DMS114 treated with DMSO at 0.1 percent for 48 hours (cell line): ENCODE results near the gene RPS6KA1.
A peak's percentile ranks its signal among the peaks of the same experiment; 100 is the strongest.
"Not testable (repeated sequence)": the region's sequence is repeated elsewhere in the genome, so short reads cannot be mapped to it uniquely, and the experiment has no call there.

ENCODE experiments used
- DNase-seq: peaks from one replicate; lab custom pipeline; 2025; ENCODE audit not compliant: unreplicated experiment; lab: John Stamatoyannopoulos, UW

RPS6KA1 gene

GRCh38 chr1:26593385-26593784 is 63.8 kb downstream of the RPS6KA1 start:
- DNase-seq: no peak

GRCh38 chr1:26594593-26594992 is 65.0 kb downstream of the RPS6KA1 start:
- not testable (repeated sequence) for DNase-seq

- peak; percentile 28 for DNase-seq
Measured at GRCh38 chr1:26597629-26598039, 68.1 kb downstream of the RPS6KA1 start.

- DNase-seq: no peak
Measured at GRCh38 chr1:26598890-26599289, 69.3 kb downstream of the RPS6KA1 start.

GRCh38 chr1:26602378-26602959 is 72.9 kb downstream of the RPS6KA1 start:
- DNase-seq: peak; percentile 57

- DNase-seq: no peak
Measured at GRCh38 chr1:26603856-26604255, 74.3 kb downstream of the RPS6KA1 start.

- no peak for DNase-seq
Measured at GRCh38 chr1:26607186-26607585, 77.6 kb downstream of the RPS6KA1 start.

GRCh38 chr1:26608895-26609294 is 79.3 kb downstream of the RPS6KA1 start:
- DNase-seq: no peak

GRCh38 chr1:26610781-26611180 is 81.2 kb downstream of the RPS6KA1 start:
- no peak for DNase-seq

- not testable (repeated sequence) for DNase-seq
Measured at GRCh38 chr1:26612627-26613026, 83.1 kb downstream of the RPS6KA1 start.

GRCh38 chr1:26614655-26615411 is 85.3 kb downstream of the RPS6KA1 start:
- no peak for DNase-seq

- DNase-seq: no peak
Measured at GRCh38 chr1:26616881-26617280, 87.3 kb downstream of the RPS6KA1 start.

GRCh38 chr1:26618561-26618960 is 89.0 kb downstream of the RPS6KA1 start:
- DNase-seq: no peak
